ENCODE data around the gene TPX2. TPM values are rescaled to one million over a fixed set of nuclear protein-coding genes. Genes with fewer than 3 reads are reported as not detected.

TPX2 gene
- total RNA-seq, 6 donors from 2014 or later: 1.0 to 6.7 (median 3.8) TPM

DNA sequence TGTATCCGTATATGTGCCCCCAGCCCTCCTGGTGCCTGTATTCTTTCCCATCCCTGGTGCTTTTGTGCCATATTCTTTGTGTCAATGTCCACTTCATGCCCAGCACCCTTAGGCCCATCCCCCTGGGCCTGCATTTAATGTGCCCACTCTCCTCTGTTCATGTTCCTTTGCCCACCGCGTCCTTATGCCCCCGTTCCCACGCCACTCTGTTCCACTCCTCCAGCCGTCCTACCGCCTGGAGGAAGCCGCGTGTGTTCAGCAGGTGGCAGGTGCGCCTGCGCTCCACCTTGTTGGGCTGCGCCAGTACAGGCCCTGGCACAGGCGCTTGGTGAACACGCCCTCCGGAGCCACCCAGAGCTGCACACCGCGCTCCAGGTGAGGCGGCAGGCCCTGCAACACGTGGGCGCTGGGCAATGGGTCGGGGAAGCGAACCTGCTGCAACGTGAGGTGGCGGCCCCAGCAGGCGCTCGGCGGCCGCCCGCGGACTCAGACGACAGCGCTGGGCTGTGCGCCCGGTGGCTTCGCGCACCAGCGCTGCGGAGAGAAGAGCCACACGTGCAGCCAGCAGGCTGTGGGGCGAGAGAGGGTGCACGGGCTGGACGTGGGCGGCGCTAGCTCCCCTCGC lies 110.3 kb downstream of the TPX2 start:
- 37 to 71% methylated on average over 11 to 42 of the region's 45 CpGs for WGBS, 2 donors
- no peaks in the 10 kb centered on the region for H3K9me3 ChIP-seq
- no peak overlapping the region for H3K4me3 ChIP-seq
- no peak for DNase-seq
- no peak overlapping the region for H3K27ac ChIP-seq
- H3K27me3 ChIP-seq: peaks cover 0 to 18% (median 1%) of the 10 kb centered on the region in 4 donors
- H3K4me1 ChIP-seq: peaks cover 0 to 8% (median 4%) of the 10 kb centered on the region in 4 donors
- no peaks in the 10 kb centered on the region for H3K36me3 ChIP-seq
- TF ChIP-seq POLR2A (IDR thresholded peaks at IDR 0.05) (no peak), POLR2AphosphoS5 (IDR thresholded peaks at IDR 0.05) (no peak), EP300 (IDR thresholded peaks at IDR 0.05) (no peak)
- TF ChIP-seq, protein P1, sequence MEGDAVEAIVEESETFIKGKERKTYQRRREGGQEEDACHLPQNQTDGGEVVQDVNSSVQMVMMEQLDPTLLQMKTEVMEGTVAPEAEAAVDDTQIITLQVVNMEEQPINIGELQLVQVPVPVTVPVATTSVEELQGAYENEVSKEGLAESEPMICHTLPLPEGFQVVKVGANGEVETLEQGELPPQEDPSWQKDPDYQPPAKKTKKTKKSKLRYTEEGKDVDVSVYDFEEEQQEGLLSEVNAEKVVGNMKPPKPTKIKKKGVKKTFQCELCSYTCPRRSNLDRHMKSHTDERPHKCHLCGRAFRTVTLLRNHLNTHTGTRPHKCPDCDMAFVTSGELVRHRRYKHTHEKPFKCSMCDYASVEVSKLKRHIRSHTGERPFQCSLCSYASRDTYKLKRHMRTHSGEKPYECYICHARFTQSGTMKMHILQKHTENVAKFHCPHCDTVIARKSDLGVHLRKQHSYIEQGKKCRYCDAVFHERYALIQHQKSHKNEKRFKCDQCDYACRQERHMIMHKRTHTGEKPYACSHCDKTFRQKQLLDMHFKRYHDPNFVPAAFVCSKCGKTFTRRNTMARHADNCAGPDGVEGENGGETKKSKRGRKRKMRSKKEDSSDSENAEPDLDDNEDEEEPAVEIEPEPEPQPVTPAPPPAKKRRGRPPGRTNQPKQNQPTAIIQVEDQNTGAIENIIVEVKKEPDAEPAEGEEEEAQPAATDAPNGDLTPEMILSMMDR (IDR thresholded peaks at IDR 0.05): no peak
- ATAC-seq (ENCODE audit: low FRiP score in 2 of 2): no peak

Small RNA genes within 50 kb of the gene (small RNA-seq; reads per million reads assigned to genes)
- 0 reads per million in 4 donors for gene AL160175.1

Other genes with a start within 250 kb of the TPX2 start
- 100 to 1,000 TPM in 2 of 6 donors, 10 to 100 TPM in 4; 58.7 to 186 (median 81.6) TPM for gene HM13, start 224.8 kb upstream of the TPX2 start, total RNA-seq
- 100 to 1,000 TPM; 226 to 911 (median 570) TPM for gene ID1, start 134.0 kb upstream of the TPX2 start, total RNA-seq
- gene COX4I2, start 101.4 kb upstream of the TPX2 start, total RNA-seq: 10 to 100 TPM in 4 of 6 donors, 1 to 10 TPM in 2; 1.9 to 24.3 (median 13.5) TPM
- gene BCL2L1, start 16.4 kb upstream of the TPX2 start, total RNA-seq: 100 to 1,000 TPM; 131 to 245 (median 182) TPM
- gene MYLK2, start 80.1 kb downstream of the TPX2 start, total RNA-seq: not detected
- 1 to 10 TPM in 2 of 6 donors, under 1 TPM in 1, not detected in 3; 0.91 to 1.7 (median 1.3) TPM for gene FOXS1, start 106.3 kb downstream of the TPX2 start, total RNA-seq
- 1 to 10 TPM in 4 of 6 donors, under 1 TPM in 1, not detected in 1; 0.69 to 1.7 (median 1.1) TPM for gene DUSP15, start 131.2 kb downstream of the TPX2 start, total RNA-seq
- 10 to 100 TPM in 1 of 6 donors, 1 to 10 TPM in 4, under 1 TPM in 1; 0.31 to 20.7 (median 4.4) TPM for gene TTLL9, start 131.3 kb downstream of the TPX2 start, total RNA-seq
- gene PDRG1, start 212.8 kb downstream of the TPX2 start, total RNA-seq: 10 to 100 TPM in 2 of 6 donors, 1 to 10 TPM in 4; 3.0 to 11.8 (median 7.9) TPM
- under 1 TPM in 3 of 6 donors, not detected in 3; under 0.01 to 0.07 (median 0.06) TPM for gene XKR7, start 228.9 kb downstream of the TPX2 start, total RNA-seq